Measurements from ENCODE around the gene CBY2.

DNA sequence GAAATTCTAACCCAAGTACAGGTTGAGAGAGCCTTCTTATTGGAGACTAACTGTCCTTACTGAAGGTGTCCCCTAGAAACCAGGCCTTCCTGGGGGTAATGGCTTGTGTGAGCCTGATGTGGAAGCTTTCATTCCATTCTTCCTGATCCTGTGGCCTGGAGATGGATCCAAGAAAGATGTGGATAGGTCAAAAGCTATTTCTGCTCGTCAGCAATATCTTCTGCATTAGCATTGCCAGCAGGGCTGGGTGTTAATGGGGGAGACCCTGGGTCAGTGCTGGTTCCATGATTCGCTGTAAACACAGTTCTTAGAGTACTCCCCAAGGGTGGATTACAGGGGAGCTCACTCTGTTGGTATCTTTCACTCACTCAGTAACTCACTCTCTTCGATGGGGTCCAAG, 42.9 kb downstream of the CBY2 start:
- TF ChIP-seq, protein P1, sequence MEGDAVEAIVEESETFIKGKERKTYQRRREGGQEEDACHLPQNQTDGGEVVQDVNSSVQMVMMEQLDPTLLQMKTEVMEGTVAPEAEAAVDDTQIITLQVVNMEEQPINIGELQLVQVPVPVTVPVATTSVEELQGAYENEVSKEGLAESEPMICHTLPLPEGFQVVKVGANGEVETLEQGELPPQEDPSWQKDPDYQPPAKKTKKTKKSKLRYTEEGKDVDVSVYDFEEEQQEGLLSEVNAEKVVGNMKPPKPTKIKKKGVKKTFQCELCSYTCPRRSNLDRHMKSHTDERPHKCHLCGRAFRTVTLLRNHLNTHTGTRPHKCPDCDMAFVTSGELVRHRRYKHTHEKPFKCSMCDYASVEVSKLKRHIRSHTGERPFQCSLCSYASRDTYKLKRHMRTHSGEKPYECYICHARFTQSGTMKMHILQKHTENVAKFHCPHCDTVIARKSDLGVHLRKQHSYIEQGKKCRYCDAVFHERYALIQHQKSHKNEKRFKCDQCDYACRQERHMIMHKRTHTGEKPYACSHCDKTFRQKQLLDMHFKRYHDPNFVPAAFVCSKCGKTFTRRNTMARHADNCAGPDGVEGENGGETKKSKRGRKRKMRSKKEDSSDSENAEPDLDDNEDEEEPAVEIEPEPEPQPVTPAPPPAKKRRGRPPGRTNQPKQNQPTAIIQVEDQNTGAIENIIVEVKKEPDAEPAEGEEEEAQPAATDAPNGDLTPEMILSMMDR (conservative IDR thresholded peaks at IDR 0.05; ENCODE audit: low read depth, low read length), result no peak
- TF ChIP-seq CHD1 (IDR thresholded peaks at IDR 0.05; ENCODE audit: low read depth, low read length) (no peak), POLR2A (IDR thresholded peaks at IDR 0.05; ENCODE audit: low read depth, low read length) (no peak), FOS (IDR thresholded peaks at IDR 0.05; ENCODE audit: low read depth, low read length) (no peak), RFX5 (IDR thresholded peaks at IDR 0.05; ENCODE audit: low read depth, low read length) (no peak), RAD21 (IDR thresholded peaks at IDR 0.05; ENCODE audit: low read length) (no peak), MXI1 (IDR thresholded peaks at IDR 0.05; ENCODE audit: borderline replicate concordance, low read depth, low read length) (no peak)
- TF ChIP-seq, protein P2, sequence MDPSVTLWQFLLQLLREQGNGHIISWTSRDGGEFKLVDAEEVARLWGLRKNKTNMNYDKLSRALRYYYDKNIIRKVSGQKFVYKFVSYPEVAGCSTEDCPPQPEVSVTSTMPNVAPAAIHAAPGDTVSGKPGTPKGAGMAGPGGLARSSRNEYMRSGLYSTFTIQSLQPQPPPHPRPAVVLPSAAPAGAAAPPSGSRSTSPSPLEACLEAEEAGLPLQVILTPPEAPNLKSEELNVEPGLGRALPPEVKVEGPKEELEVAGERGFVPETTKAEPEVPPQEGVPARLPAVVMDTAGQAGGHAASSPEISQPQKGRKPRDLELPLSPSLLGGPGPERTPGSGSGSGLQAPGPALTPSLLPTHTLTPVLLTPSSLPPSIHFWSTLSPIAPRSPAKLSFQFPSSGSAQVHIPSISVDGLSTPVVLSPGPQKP (IDR thresholded peaks at IDR 0.05; ENCODE audit: borderline replicate concordance, low read depth, low read length), result no peak

Data from IMR-90 (cell line).